ENCODE data around the gene ARL15. TPM values are rescaled to one million over a fixed set of nuclear protein-coding genes. Genes with fewer than 3 reads are reported as not detected.

ARL15 gene
- total RNA-seq, 1 donor from 2014 or later: 28.9 TPM

DNA sequence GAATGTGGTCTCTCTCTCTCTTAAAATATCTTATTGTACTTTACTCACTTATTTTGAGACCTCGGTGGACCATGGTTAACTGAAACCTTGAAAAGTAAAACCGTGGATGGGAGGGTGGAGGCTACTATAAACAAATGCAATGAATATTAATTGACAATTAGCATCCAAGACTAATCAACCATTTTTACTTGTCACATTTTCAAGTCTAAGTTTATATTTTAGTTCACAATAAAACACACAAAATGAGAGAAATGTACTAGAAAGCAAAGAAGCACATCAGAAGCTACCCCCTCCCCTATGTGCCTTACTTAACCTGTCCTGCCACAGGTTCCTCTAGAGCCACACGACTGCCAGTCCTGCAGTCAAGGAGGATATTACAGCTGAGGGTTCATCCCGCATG is 4.6 kb downstream of the ARL15 start:
- Mint-ChIP-seq H3K27ac (no peak overlapping the region), H3K36me3 (ENCODE audit: insufficient read depth) (no peaks in the 10 kb centered on the region), H3K27me3 (no peaks in the 10 kb centered on the region), H3K9me3 (ENCODE audit: low read depth) (no peaks in the 10 kb centered on the region), H3K4me3 (ENCODE audit: low read depth) (no peak overlapping the region), H3K4me1 (ENCODE audit: low read depth) (peaks cover 35% of the 10 kb centered on the region)
- no peak for DNase-seq (ENCODE audit: low spot score, unreplicated experiment)
- TF ChIP-seq, protein P1, sequence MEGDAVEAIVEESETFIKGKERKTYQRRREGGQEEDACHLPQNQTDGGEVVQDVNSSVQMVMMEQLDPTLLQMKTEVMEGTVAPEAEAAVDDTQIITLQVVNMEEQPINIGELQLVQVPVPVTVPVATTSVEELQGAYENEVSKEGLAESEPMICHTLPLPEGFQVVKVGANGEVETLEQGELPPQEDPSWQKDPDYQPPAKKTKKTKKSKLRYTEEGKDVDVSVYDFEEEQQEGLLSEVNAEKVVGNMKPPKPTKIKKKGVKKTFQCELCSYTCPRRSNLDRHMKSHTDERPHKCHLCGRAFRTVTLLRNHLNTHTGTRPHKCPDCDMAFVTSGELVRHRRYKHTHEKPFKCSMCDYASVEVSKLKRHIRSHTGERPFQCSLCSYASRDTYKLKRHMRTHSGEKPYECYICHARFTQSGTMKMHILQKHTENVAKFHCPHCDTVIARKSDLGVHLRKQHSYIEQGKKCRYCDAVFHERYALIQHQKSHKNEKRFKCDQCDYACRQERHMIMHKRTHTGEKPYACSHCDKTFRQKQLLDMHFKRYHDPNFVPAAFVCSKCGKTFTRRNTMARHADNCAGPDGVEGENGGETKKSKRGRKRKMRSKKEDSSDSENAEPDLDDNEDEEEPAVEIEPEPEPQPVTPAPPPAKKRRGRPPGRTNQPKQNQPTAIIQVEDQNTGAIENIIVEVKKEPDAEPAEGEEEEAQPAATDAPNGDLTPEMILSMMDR (IDR thresholded peaks at IDR 0.05; ENCODE audit: unreplicated experiment): no peak

DNA sequence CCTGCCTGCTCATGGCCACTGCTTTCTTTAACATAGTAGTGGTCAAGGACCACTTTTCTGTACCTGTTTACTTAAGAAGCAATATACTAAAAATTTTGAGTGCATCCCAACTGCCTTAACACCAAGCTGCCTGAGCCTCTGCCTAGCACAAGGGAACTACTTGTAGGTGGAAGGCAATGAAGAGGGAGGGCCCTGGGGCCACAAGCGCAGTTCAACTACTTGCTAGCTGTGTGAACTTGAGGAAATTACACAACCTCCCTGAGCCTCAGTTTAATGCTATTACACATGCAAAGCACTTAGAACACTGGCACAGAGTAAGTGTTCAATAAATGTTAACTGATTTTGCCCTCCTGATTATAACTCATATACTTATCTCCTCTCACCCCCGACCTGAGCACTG is 6.3 kb downstream of the ARL15 start:
- Mint-ChIP-seq H3K9me3 (ENCODE audit: low read depth) (no peaks in the 10 kb centered on the region), H3K27me3 (no peaks in the 10 kb centered on the region), H3K4me3 (ENCODE audit: low read depth) (no peak overlapping the region), H3K4me1 (ENCODE audit: low read depth) (peaks cover 28% of the 10 kb centered on the region), H3K27ac (peak overlapping the region; percentile 57), H3K36me3 (ENCODE audit: insufficient read depth) (no peaks in the 10 kb centered on the region)
- TF ChIP-seq, protein P1 (IDR thresholded peaks at IDR 0.05; ENCODE audit: unreplicated experiment): no peak
- no peak for DNase-seq (ENCODE audit: low spot score, unreplicated experiment)

GRCh38 chr5:54302267-54302687 is 8.1 kb downstream of the ARL15 start:
- no peaks in the 10 kb centered on the region for H3K36me3 Mint-ChIP-seq (ENCODE audit: insufficient read depth)
- TF ChIP-seq, protein P1 (IDR thresholded peaks at IDR 0.05; ENCODE audit: unreplicated experiment): no peak
- no peaks in the 10 kb centered on the region for H3K27me3 Mint-ChIP-seq
- H3K4me3 Mint-ChIP-seq (ENCODE audit: low read depth): no peak overlapping the region
- H3K27ac Mint-ChIP-seq: no peak overlapping the region
- peaks cover 5% of the 10 kb centered on the region for H3K9me3 Mint-ChIP-seq (ENCODE audit: low read depth)
- peaks cover 15% of the 10 kb centered on the region for H3K4me1 Mint-ChIP-seq (ENCODE audit: low read depth)
- no peak for DNase-seq (ENCODE audit: low spot score, unreplicated experiment)

DNA sequence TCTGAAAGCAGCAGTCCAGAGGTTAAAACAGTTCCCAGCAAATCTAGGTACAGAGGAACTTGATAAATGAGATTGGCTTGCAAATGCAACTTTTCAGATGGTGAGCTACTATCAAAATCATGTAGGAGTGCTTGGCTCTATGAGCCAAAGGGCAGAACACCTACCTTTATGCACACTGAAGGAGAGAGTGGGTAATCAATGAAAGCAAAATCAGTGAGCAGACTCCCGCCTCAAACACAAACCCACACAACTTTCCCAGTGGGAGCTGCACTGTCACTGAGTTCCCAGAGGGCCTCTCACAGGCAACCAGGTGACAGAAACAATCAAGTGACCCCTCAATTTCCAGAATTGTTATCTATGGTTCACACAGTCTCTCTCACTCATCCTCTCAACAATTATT is 8.5 kb downstream of the ARL15 start:
- Mint-ChIP-seq H3K4me3 (ENCODE audit: low read depth) (no peak overlapping the region), H3K36me3 (ENCODE audit: insufficient read depth) (no peaks in the 10 kb centered on the region), H3K4me1 (ENCODE audit: low read depth) (peaks cover 12% of the 10 kb centered on the region), H3K27ac (no peak overlapping the region), H3K9me3 (ENCODE audit: low read depth) (peaks cover 5% of the 10 kb centered on the region), H3K27me3 (no peaks in the 10 kb centered on the region)
- no peak for DNase-seq (ENCODE audit: low spot score, unreplicated experiment)
- TF ChIP-seq, protein P1 (IDR thresholded peaks at IDR 0.05; ENCODE audit: unreplicated experiment): no peak

DNA sequence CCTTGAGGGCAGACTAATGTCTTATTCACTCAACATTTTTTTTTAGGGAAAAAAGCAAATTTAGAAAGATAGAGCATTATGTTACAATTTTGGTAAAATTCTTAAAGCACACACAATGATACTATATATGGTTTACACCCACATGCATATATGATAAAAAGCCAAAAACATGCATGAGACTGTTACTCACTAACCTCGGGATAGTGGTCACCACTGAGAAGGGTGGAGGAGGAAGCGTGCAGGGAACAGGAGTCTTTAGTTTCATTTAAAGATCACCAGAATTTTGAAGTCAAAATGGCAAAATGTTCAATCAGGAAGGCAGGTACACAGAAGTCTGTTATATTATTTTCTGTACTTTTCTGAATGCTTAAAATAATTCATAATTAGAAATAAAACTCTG is 9.2 kb downstream of the ARL15 start:
- no peaks in the 10 kb centered on the region for H3K27me3 Mint-ChIP-seq
- TF ChIP-seq, protein P1 (IDR thresholded peaks at IDR 0.05; ENCODE audit: unreplicated experiment): no peak
- H3K4me1 Mint-ChIP-seq (ENCODE audit: low read depth): peaks cover 7% of the 10 kb centered on the region
- H3K27ac Mint-ChIP-seq: no peak overlapping the region
- DNase-seq (ENCODE audit: low spot score, unreplicated experiment): no peak
- no peak overlapping the region for H3K4me3 Mint-ChIP-seq (ENCODE audit: low read depth)
- H3K9me3 Mint-ChIP-seq (ENCODE audit: low read depth): peaks cover 5% of the 10 kb centered on the region
- no peaks in the 10 kb centered on the region for H3K36me3 Mint-ChIP-seq (ENCODE audit: insufficient read depth)
